HG02852 (cell line): ENCODE results near the gene UBE2J2.

Source experiments
- ATAC-seq: cut with Tn5 transposase; IDR thresholded peaks from one replicate; pipeline ENCODE4 v1.9.1; 2021; ENCODE audit warnings: mild to moderate bottlenecking, moderate library complexity; ENCODE audit not compliant: unreplicated experiment

The UBE2J2 gene

DNA sequence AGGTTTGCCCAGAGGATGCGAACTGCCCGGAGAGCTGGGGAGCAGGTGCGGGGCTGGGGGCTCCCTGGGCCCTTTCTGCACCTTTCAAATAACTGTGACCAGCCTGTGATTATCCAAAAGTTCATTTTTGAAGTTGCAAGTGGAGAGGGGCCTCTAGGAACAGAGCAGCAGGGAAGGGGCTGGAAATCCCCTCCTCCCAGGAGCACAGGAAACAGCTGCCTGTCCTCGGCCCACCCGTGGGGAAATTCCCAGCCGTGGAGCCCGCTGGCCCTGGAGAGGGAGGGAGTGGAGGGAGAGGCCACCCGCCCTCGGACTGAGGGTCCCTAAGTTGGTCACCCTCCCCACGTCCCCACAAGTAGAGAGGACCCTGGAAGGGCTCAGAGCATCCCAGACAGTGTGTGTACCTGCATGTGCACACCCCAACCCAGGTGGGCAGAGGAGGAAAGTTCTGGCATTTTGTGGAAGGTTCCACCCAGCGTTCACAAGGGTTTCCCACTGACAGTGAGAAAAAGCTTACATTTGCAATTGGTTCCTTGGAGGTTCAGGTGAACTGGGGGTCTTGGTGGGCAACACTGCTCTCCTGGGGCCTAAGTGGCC lies 58.5 kb downstream of the UBE2J2 start:
- ATAC-seq: no peak

DNA sequence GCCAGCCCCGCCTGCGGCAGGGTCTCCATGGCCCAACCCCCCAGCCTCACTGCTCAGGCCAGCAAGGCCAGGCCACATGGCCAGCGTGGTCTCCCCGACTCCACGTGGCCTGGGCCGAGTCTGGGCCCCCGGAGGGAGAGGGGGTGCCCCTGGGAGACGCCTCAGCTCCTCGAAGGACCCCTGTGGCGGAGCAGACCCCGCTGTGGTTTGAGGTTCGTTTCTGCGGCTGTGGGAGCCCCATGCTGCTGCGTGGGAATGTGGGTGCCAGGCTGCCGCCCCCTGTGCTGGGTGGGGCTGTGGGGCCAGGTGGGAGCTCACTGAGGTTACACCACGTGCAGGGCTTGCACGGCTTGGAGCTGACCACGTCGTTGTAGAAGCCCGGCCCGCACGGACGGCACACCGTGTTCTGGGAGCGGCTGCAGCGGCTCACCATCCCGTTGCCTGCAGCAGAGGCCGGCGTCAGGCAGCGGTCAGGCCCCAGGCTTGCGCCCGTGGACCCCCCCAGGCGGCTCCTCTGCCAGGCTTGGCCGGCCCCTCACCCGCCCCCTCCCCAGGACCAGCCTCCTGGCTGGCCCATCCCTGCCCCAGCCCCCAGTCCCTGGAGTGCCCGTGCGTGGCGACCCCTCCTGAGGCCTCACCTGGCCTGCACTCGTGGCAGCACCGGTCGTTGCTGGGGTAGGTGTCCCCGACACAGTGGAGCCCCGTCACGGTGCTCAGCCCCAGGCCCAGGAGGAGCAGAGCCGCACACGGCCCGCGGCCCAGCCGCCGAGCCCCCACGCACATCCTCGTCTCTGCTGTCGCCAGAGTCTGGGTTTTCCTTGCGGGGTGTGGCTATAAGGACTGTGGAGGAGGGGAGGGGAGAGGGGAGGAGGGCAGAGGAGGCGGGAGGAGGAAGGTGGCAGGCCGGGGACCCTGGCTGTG lies 60.0 kb downstream of the UBE2J2 start, which contains the start of gene TNFRSF4:
Gene TNFRSF4, minus strand, starts transcription at position 809 of the 921 bp plus-strand sequence. Its CDS starts 26 bp downstream, at position 783.
- no peak for ATAC-seq

DNA sequence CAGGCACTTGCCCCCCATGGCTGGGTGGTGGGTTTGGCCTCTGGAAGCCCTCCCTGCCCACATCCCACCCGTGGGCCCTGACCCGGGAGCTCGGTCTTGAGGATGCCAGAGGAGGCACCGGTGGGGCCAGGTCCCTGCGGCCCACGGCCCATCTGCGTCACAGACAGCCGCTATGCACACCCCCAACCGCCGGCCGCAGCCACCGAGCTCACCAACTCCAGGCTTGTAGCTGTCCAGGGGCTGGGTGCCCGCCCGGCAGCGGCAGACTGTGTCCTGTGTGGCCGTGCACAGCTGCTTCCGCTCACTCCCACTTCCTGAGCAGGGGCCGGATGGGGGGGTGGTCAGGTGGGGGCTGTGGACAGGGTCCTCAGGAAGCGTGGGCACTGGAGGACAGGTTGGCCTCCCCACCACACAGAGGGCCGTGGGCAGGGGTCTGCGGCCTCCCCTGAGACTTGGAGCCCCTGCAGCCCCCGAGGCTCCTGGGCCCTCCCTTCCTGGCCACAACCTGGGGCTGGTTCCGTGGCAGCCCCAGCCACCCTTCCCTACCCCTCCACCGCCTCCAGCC lies 60.8 kb downstream of the UBE2J2 start:
- no peak for ATAC-seq

DNA sequence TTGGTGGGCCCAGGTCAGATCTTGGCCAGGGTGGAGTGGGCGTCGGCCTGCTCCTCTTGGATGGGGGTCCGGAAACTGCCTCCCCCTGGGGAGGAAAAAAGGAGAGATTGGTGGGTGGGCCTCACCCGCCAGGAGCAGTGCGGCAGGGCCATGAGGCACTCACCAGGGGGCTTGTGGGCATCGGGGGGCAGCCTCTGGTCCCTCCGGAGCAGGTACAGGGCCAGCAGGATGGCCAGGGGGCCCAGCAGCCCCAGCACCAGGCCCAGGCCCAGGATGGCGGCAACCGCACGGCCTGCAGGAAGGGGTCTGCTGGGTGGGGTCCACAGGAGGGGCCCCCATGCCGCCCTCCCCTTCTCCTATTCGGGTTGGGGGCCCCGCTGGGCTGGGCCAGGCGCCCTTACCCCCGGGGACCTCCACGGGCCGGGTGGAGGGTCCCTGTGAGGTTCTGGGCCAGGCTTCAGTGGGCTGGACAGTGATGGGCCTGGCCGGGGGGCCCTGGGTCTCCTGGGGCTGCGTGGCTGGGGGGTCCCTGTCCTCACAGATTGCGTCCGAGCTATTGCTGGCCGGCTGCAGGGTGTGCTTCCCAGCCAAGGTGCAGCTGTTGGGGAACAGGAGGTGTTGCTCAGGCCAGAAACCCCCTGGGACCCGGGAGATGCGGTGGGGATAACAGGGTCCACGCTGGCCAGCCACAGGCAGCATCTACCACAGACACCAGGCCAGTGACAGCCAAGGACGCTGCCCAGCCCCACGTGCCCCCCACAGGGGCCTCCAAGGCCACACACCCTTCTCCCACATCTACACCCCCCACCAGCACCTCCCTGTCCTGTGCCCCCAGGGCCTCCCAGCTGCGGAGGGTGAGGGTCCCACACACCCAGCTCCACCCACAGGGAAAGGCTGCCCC lies 61.9 kb downstream of the UBE2J2 start:
- no peak for ATAC-seq

DNA sequence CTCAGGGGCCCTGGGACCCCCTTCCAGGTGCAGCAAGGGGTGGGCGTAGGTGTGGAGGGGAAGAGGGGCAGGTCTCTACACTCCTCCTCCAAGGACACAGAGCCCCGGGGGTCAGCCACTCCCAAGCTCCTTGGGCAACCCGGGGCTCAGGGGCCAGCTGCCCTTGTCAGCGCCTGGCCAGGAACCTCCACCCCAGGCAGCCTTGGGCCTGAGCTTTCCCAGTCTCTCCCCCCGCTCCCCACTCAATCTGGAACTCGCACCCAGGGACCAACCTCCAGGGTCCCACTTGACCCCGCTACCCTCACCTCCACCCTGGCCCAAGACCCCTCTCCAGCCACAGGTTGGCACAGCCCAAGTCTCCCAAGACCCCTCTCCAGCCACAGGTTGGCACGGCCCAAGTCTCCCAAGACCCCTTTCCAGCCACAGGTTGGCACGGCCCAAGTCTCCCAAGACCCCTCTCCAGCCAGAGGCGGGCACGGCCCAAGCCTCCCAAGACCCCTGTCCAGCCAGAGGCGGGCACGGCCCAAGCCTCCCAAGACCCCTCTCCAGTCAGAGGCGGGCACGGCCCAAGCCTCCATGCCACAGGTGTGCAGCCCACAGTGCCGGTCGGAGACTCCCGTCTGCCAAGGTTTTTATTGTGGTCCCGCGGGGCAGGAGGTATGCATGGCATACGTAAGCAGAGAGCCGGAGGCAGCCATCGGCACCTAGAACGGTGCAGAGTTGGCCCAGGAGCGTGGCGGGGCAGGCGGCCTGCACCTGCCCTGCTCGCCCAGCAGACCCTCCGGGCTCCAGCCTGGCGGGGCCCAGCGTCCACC lies 62.7 kb downstream of the UBE2J2 start:
- ATAC-seq: no peak

DNA sequence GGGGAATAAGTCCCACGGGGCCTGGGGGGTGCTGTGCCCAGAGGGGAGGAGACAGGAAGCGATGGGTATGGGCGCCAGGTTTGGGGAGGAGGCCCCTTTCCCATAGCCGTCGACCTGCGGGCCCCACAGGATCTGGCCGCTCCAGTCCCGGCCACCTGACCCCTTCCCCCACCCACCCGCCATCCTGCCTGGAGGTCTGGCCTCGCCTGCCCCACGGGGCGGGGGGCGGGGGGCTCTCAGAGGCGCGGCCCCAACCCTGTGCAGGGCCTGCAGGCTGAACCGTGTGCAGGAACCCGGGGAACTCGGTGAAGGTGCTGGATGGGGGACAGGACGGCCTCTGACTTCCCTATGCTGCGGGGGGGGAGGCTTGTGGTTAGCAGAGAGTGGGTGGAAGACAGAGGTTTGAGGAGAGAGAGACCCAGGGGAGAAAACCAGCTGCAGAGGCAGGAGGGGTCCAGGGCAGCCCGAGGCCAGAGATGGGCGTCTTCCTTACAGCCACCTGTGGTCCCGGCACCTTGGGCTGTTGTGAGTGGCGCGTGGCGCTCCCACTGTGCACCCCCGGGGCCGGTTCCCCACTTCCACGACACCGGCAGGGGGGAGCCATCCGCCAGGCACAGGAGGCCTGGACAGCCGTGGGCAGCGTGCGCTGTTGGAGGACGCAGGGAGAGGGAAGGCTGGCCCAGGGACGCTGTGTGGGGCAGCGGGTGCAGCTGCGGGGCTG lies 64.8 kb downstream of the UBE2J2 start:
- no peak for ATAC-seq

DNA sequence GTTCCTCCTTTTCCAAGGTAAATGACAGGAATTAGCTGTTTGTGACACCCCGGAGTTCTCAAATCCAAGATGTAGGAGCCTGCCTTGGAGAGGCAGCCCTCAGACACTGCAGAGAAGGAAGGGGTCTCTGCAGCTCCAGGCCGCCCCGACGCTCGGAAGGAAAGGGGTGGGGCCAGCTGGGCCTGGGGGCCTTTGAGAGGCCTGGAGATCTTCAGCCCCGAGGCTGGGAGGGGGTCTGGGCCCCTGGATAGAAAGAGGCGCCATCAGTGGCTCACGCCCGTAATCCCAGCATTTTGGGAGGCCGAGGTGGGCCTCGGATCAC lies 66.1 kb downstream of the UBE2J2 start:
- ATAC-seq: no peak

DNA sequence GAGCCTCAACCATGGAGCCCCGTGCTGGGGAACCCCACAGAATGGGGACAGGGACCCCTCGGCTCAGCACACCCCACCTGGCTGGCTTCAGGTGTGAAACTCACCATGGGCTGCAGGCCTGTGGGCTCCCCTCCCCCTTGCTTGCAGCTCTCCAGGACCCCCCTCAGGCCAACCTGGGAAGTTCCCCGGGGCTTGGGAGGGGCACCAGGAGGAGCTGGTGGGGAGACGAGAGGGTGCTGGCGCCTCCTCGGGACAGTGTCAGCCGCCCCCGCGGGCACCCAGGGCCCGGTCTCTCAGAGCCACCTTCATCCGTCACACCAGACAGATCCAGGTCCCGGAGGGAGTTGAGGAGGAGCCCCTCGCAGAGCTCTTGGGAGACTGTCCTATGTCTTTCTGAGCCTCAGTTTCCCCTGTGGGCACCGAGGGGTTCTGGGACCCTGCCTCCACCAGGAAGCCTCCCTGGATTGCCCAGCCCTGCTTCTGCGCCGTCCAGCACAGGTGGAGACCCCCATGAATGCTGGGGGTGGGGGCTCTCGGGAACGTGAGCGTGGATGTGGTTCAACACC lies 66.6 kb downstream of the UBE2J2 start:
- no peak for ATAC-seq

DNA sequence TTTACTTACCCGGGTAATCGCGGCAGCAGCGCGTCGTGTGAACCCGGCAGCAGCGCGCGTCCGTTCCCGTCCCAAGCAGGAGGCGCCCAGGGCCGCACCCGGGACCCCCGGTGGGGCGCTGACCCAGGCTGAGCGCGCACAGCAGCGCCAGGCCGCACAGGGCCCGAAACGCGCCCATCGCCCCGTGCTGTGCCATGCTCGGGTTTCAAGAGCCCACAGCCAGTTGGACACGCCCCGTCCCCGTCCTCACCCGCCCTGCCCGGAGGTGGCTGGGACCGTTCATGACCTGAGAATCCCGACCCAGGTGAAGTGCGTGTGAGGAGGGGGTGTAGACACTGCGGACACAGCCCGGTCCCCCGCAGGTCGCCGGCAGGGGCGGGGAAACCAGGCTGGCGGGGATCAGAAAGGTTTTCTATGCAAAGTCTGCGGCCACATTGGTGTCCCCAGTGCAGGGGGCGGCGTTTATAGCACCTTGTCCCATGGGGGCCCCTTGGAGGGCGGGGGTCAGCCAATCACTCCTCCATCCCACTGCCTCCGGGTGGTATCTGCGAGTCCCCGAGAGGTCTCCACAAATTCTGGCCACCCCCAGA lies 67.2 kb downstream of the UBE2J2 start, which contains the start of gene TNFRSF18:
Gene TNFRSF18, minus strand, starts transcription at position 217 of the 590 bp plus-strand sequence. Its CDS starts 21 bp downstream, at position 196.
- ATAC-seq: no peak

DNA sequence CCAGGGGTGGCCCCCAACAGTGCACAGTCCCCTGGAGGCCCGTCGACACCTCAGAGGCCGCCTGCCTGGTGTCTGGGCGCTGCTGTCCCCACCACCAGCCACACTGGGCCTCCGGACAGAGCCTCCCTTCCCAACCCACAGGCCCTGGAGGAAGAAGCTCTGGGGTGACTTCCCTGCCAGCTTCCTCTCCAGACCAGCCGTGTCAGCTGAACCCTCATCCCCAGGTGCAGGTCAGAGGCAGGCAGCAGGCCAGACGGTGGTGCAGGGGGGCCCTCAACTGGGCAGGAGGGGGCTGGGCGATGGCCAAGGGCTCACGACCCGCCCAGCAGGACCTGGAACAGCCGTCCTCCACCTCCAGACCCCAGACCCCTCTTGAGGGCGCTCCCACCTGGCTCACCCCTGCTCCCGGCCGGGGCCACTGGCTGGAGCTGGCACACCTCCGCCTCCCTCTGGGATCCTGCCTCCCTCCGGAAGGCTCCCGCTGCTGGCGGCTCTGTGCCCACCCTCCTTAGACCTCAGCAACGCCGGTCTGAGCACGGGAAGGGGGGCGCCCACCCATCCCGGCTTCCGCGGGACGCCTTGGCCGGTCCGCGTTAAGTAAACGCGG lies 67.8 kb downstream of the UBE2J2 start:
- no peak for ATAC-seq

DNA sequence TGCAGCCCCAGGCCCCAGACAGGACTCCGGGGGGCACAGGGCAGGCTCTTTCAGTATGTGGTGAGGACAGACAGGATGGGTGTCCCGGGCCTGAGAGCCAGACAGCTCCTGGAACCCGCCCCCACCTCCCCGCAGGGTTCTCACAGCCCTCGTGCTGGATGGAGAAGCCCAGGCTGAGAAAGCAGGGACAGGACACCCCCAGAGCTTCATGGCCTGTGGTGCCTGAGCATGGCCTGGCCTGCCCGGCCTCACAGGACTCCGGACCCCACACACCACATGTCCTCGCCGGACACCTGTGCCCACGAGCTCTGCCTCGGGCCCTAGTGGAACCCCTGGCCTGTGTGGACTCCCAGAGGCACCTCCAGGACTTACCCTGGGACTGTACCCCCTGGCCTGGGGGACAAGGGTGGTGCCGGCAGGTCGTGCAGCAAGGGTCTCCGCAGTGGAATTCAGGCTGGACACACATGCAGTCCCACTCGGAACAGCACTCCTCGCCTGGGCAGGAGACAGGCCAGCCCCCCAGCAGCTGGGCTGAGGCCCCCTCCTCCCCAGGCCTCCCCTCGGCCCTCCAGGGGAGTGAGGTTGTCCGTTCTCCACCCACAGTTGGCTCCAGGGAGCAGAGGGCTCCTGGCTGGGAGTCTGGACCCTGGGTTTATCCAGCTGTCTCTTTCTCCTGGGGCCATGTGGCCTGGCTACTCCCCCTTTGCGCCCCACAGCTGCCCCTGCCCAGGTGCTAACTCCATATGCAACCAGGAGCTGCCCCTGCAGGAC lies 68.5 kb downstream of the UBE2J2 start:
- ATAC-seq: no peak

DNA sequence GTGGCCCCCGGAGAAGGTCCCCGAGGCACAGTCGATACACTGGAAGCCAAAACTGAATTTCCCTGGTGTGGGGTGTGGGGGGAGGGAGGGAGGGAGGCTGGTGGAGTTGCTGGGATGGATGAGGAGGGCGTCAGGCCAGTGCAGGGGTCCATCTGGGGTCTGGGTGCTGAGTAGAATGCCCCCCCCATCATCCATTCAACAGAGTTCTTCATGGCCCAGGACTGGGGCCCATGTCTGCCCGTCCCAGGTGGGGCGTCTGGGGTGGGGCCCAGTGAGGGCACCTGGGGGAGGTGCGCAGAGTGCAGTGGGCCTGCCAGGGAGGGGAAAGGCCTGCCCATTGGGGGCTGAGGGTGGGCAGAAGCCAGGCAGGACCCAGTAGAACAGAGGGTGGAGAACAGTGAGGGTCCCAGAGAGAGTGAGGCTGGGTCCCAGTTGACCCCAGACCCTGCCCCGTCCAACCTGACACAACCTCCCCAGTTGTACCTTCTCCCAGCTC lies 69.2 kb downstream of the UBE2J2 start:
- ATAC-seq: no peak
